Measurements from ENCODE around the gene BCAT1.

DNA sequence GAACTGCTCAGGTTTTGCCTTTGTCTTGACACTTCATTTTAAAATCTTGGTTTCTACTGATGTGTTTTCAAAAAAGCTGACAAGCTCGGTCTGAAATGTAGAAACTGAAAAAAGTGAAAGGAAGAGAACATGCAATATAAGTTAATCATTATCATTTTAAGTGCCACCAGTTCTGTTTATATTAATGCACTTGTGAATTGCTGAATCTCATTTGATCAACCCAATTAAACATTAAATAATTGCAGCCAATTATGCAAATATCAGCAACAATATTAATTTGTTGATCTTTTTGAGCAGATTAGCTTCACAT, 133.8 kb downstream of the BCAT1 start:
- TF ChIP-seq, protein P1, sequence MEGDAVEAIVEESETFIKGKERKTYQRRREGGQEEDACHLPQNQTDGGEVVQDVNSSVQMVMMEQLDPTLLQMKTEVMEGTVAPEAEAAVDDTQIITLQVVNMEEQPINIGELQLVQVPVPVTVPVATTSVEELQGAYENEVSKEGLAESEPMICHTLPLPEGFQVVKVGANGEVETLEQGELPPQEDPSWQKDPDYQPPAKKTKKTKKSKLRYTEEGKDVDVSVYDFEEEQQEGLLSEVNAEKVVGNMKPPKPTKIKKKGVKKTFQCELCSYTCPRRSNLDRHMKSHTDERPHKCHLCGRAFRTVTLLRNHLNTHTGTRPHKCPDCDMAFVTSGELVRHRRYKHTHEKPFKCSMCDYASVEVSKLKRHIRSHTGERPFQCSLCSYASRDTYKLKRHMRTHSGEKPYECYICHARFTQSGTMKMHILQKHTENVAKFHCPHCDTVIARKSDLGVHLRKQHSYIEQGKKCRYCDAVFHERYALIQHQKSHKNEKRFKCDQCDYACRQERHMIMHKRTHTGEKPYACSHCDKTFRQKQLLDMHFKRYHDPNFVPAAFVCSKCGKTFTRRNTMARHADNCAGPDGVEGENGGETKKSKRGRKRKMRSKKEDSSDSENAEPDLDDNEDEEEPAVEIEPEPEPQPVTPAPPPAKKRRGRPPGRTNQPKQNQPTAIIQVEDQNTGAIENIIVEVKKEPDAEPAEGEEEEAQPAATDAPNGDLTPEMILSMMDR (IDR thresholded peaks at IDR 0.05; ENCODE audit: insufficient read depth, low read length, poor library complexity, severe bottlenecking): no peak
- no peak for TF ChIP-seq EZH2phosphoT487 (conservative IDR thresholded peaks at IDR 0.05; ENCODE audit: low read length)

Data from SU-DHL-6 (cell line).